ENCODE results near the gene SF3B1. TPM values are rescaled to one million over a fixed set of nuclear protein-coding genes. Genes with fewer than 3 reads are reported as not detected.

The SF3B1 gene
- total RNA-seq, 1 experiment from 2014 or later: 156 TPM

- no peak for DNase-seq
- Histone ChIP-seq H4K20me1 (ENCODE audit: insufficient read depth) (0 out of 2 replicates have a peak, but pooled peaks cover 5% of the 10 kb centered on the region), H3K4me2 (no peak overlapping the region), H2AFZ (no peak overlapping the region), H3K9me3 (ENCODE audit: insufficient read depth, low read depth) (0 out of 2 replicates have a peak, but pooled peaks cover 5% of the 10 kb centered on the region), H3K27ac (no peak overlapping the region), H3K79me2 (ENCODE audit: low read depth) (no peaks in the 10 kb centered on the region), H3K4me1 (replicated peaks; ENCODE audit: insufficient read depth) (no peaks in the 10 kb centered on the region), H3F3A (ENCODE audit: insufficient read depth, low read depth) (no peaks in the 10 kb centered on the region; the same call in 1 of the 2 replicates), H3K27me3 (ENCODE audit: insufficient read depth, low read depth) (no peaks in the 10 kb centered on the region), H3K4me3 (no peak overlapping the region), H3K9me2 (ENCODE audit: insufficient read depth) (no peaks in the 10 kb centered on the region), H3K36me3 (ENCODE audit: low read depth) (peaks cover 15% of the 10 kb centered on the region; the same call in 1 of the 2 replicates)
- BruUV-seq (replicated peaks): no TSS peak
- ChIA-PET CTCF (no interaction called here), POLR2A (ENCODE audit: unreplicated experiment) (no interaction called here)
- intact Hi-C loops (cut with micrococcal nuclease; ENCODE audit: unreplicated experiment): no loop called here
- TF ChIP-seq CTCF (conservative IDR thresholded peaks at IDR 0.05) (no peak), EZH2 (IDR thresholded peaks at IDR 0.05; ENCODE audit: low read depth) (no peak)
Observed at GRCh38 chr2:197477797-197478196, 43.0 kb upstream of the SF3B1 start.

GRCh38 chr2:197472166-197472565, 37.3 kb upstream of the SF3B1 start:
- no peak for DNase-seq
- Histone ChIP-seq H3K4me2 (no peak overlapping the region), H3K9me2 (ENCODE audit: insufficient read depth) (no peaks in the 10 kb centered on the region), H3K79me2 (ENCODE audit: low read depth) (peaks cover 5% of the 10 kb centered on the region; the same call in 1 of the 2 replicates), H3K4me1 (replicated peaks; ENCODE audit: insufficient read depth) (no peaks in the 10 kb centered on the region), H2AFZ (no peak overlapping the region), H3K9me3 (ENCODE audit: insufficient read depth, low read depth) (no peaks in the 10 kb centered on the region), H3F3A (ENCODE audit: insufficient read depth, low read depth) (peaks cover 4% of the 10 kb centered on the region; the same call in 1 of the 2 replicates), H3K36me3 (ENCODE audit: low read depth) (peaks cover 29% of the 10 kb centered on the region), H3K27me3 (ENCODE audit: insufficient read depth, low read depth) (no peaks in the 10 kb centered on the region), H3K4me3 (no peak overlapping the region), H4K20me1 (ENCODE audit: insufficient read depth) (0 out of 2 replicates have a peak, but pooled peaks cover 20% of the 10 kb centered on the region), H3K27ac (no peak overlapping the region)
- BruUV-seq (replicated peaks): no TSS peak
- ChIA-PET POLR2A (ENCODE audit: unreplicated experiment) (no interaction called here), CTCF (no interaction called here)
- intact Hi-C loops (cut with micrococcal nuclease; ENCODE audit: unreplicated experiment): loop anchor here (5.0 kb wide), 1 partner anchor 50 kb away; no protein-coding TSS in a partner anchor
- no peak for TF ChIP-seq CTCF (conservative IDR thresholded peaks at IDR 0.05)
- no peak for TF ChIP-seq EZH2 (IDR thresholded peaks at IDR 0.05; ENCODE audit: low read depth)

GRCh38 chr2:197464175-197464574, 29.3 kb upstream of the SF3B1 start:
- Histone ChIP-seq H3F3A (ENCODE audit: insufficient read depth, low read depth) (peaks cover 15% of the 10 kb centered on the region; the same call in 1 of the 2 replicates), H3K27ac (no peak overlapping the region), H3K4me1 (replicated peaks; ENCODE audit: insufficient read depth) (peaks cover 13% of the 10 kb centered on the region), H3K27me3 (ENCODE audit: insufficient read depth, low read depth) (no peaks in the 10 kb centered on the region), H3K36me3 (ENCODE audit: low read depth) (peaks cover 7% of the 10 kb centered on the region; the same call in 1 of the 2 replicates), H2AFZ (no peak overlapping the region), H3K79me2 (ENCODE audit: low read depth) (peaks cover 41% of the 10 kb centered on the region), H3K9me3 (ENCODE audit: insufficient read depth, low read depth) (no peaks in the 10 kb centered on the region), H3K4me3 (no peak overlapping the region), H3K4me2 (no peak overlapping the region), H3K9me2 (ENCODE audit: insufficient read depth) (no peaks in the 10 kb centered on the region), H4K20me1 (ENCODE audit: insufficient read depth) (peaks cover 36% of the 10 kb centered on the region)
- ChIA-PET POLR2A (ENCODE audit: unreplicated experiment) (interaction anchor here (0.7 kb wide), 1 partner anchor 27 kb away, joined by 5 read pairs; no protein-coding TSS in a partner anchor), CTCF (no interaction called here)
- DNase-seq: no peak
- TF ChIP-seq CTCF (conservative IDR thresholded peaks at IDR 0.05): no peak
- no peak for TF ChIP-seq EZH2 (IDR thresholded peaks at IDR 0.05; ENCODE audit: low read depth)
- intact Hi-C loops (cut with micrococcal nuclease; ENCODE audit: unreplicated experiment): no loop called here
- BruUV-seq (replicated peaks): no TSS peak
